Choroid plexus epithelial cell (primary cell): ENCODE data around the gene RMND5A.

ENCODE experiments used
- DNase-seq: peaks from one replicate; pipeline ENCODE4 v3.0.0-alpha.2; 2010; ENCODE audit warnings: low read depth
- H3K4me3 ChIP-seq: 2 replicates; pipeline ENCODE4 v1.5.1; 2011; ENCODE audit warnings: low read depth, mild to moderate bottlenecking, control low read depth, low read length, moderate library complexity
- TF ChIP-seq, protein P1 (sequence below): conservative IDR thresholded peaks from 2 replicates; pipeline ENCODE4 v1.5.1; 2011; ENCODE audit warnings: low read depth, mild to moderate bottlenecking, control low read depth, inconsistent platforms, low read length, moderate library complexity

The RMND5A gene

DNA sequence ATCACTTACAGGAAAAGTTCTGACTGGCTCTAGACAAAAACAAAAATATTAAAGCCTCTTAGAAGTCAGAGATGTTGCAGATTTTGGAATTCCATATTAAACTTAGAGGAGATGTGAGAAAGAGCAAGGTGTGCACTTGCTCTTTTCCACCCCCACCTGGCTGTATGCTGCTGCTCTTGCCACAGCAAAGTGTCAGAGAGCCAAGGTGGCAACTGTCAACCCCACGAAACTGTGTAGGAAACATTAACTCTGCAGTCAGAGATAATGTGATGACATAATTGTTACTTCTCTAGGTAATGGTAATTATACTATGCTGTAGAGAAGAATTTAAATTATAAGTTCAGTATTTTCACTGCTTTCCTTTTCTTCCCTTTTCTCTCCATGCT lies 45.2 kb downstream of the RMND5A start:
- no peak for DNase-seq
- H3K4me3 ChIP-seq = no peak overlapping the region
- TF ChIP-seq, protein P1, sequence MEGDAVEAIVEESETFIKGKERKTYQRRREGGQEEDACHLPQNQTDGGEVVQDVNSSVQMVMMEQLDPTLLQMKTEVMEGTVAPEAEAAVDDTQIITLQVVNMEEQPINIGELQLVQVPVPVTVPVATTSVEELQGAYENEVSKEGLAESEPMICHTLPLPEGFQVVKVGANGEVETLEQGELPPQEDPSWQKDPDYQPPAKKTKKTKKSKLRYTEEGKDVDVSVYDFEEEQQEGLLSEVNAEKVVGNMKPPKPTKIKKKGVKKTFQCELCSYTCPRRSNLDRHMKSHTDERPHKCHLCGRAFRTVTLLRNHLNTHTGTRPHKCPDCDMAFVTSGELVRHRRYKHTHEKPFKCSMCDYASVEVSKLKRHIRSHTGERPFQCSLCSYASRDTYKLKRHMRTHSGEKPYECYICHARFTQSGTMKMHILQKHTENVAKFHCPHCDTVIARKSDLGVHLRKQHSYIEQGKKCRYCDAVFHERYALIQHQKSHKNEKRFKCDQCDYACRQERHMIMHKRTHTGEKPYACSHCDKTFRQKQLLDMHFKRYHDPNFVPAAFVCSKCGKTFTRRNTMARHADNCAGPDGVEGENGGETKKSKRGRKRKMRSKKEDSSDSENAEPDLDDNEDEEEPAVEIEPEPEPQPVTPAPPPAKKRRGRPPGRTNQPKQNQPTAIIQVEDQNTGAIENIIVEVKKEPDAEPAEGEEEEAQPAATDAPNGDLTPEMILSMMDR = no peak

GRCh38 chr2:86768189-86768949 lies 48.3 kb downstream of the RMND5A start:
- DNase-seq = no peak
- TF ChIP-seq, protein P1 = no peak
- no peak overlapping the region for H3K4me3 ChIP-seq

DNA sequence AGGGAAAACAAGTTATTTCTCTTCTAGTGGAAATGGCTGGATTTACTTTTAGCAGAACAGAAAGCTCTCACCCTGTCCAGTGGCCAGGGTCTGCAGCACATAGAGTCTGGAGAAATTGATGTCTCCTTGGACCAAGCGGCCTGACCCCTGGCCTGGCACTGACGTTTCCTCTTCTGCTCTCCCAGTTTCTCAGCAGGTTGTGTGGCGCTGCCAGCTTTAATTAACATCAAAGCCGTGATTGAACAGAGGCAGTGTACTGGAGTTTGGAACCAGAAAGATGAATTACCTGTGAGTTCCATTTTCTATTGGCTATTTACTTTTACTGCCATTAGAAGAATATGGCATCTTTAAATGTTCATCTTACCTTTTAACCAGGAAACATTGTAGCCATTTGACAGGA lies 49.7 kb downstream of the RMND5A start:
- H3K4me3 ChIP-seq = no peak overlapping the region
- DNase-seq = no peak
- TF ChIP-seq, protein P1 = no peak

- H3K4me3 ChIP-seq = no peak overlapping the region
These were observed 50.8 kb downstream of the RMND5A start for GRCh38 chr2:86770816-86771301.

DNA sequence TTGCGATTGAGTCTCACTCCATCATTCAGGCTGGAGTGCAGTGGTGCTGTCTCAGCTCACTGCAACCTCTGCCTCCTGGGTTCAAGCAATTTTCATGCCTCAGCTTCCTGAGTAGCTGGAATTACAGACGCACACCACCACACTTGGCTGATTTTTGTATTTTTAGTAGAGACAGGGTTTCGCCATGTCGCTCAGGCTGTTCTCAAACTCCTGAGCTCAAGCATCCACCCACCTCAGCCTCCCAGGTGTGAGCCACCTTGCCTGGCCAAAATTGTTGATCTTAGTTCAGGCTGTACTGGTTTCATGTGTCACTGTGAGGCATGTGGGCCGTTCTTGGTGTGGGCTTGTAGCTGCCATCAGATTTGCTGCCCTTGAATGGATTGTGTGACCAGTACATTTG lies 52.5 kb downstream of the RMND5A start:
- H3K4me3 ChIP-seq = no peak overlapping the region
- no peak for DNase-seq
- TF ChIP-seq, protein P1 = no peak

More at GRCh38 chr2:86770816-86771301, 50.8 kb downstream of the RMND5A start:
- TF ChIP-seq, protein P1 = no peak
- DNase-seq = no peak

DNA sequence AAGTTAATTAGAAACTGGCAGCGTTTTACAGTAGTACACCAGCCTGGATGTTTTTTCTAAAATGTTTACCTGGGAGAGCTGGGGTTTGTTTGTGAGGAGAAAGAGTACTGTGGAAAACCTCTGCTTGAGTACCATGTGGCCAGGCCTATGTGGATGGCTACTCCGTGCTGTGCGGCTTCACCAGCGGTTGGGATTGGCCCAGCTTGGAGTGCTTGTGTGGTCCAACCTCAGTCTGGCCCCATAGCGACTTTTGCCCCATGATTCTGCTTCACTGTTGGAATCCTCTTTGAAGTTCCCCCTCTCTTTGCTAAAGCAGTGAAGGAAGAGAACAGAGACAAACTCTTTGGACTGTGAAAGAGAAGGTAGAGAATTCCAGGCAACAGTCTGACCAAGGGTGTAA lies 54.8 kb downstream of the RMND5A start:
- DNase-seq = no peak
- no peak overlapping the region for H3K4me3 ChIP-seq
- TF ChIP-seq, protein P1 = no peak

DNA sequence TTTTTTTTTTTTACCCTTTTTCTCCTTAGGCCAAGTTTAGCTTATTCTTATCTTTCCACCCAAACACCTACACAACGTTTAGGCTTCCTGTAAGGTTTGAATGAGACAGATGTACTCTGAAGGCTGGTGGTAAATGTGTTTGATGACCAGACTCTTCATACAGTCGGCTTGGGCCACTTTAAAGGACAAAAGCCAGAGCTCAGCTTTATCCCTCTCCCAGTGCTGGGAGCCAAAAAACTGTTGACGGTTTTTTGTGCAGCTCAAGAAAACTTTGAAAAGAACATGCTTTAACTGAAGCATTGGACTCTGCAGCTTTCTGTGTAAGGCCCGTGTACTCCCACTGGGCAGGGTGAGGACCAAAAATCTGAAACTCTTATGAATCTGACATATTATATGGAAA lies 55.2 kb downstream of the RMND5A start:
- TF ChIP-seq, protein P1 = no peak
- H3K4me3 ChIP-seq = no peak overlapping the region
- no peak for DNase-seq
